ENCODE measurements around the gene CARD11.

DNA sequence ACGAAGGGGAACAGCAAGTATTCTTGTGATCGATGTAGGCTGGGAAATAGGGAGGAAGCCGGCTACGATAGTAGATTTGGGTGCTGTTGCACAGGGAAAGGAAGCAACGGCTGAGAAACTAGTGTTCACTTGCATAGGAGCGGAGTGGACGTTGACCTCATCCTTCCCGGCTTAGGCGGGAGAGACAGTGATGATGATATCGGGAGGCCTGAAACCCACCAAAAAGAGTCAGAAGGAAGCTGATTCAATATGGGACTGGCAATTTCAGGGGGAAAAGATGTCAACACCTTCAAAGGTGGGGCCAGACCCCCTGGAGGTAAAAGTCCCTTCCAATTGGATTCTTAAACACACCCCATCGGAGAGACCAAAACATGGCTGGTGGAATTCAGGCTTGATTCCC is 61.3 kb downstream of the CARD11 start:
- TF ChIP-seq POLR2A (IDR thresholded peaks at IDR 0.05) (no peak), POLR2AphosphoS5 (IDR thresholded peaks at IDR 0.05) (no peak)
- TF ChIP-seq, protein P1, sequence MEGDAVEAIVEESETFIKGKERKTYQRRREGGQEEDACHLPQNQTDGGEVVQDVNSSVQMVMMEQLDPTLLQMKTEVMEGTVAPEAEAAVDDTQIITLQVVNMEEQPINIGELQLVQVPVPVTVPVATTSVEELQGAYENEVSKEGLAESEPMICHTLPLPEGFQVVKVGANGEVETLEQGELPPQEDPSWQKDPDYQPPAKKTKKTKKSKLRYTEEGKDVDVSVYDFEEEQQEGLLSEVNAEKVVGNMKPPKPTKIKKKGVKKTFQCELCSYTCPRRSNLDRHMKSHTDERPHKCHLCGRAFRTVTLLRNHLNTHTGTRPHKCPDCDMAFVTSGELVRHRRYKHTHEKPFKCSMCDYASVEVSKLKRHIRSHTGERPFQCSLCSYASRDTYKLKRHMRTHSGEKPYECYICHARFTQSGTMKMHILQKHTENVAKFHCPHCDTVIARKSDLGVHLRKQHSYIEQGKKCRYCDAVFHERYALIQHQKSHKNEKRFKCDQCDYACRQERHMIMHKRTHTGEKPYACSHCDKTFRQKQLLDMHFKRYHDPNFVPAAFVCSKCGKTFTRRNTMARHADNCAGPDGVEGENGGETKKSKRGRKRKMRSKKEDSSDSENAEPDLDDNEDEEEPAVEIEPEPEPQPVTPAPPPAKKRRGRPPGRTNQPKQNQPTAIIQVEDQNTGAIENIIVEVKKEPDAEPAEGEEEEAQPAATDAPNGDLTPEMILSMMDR (IDR thresholded peaks at IDR 0.05): no peak
